NCI-H748 (cell line): ENCODE results near the gene SFXN4.

Source experiments
- DNase-seq: peaks from one replicate; lab custom pipeline; 2025; ENCODE audit not compliant: unreplicated experiment; lab: John Stamatoyannopoulos, UW

The SFXN4 gene

GRCh38 chr10:119165171-119166117, at the start of gene SFXN4:
Gene SFXN4 (minus strand): TSS chr10:119165714. CDS start chr10:119165647, 67 bp downstream.
- peak; percentile 65 for DNase-seq

- DNase-seq, result no peak
Measured at GRCh38 chr10:119211625-119212441, 46.3 kb upstream of the SFXN4 start.

GRCh38 chr10:119211176-119211575, 45.7 kb upstream of the SFXN4 start:
- no peak for DNase-seq

GRCh38 chr10:119210633-119211032, 45.1 kb upstream of the SFXN4 start:
- DNase-seq, result no peak

- no peak for DNase-seq
Measured at GRCh38 chr10:119209736-119210355, 44.3 kb upstream of the SFXN4 start.

GRCh38 chr10:119209035-119209735, 43.7 kb upstream of the SFXN4 start:
- DNase-seq, result peak; percentile 52

DNA sequence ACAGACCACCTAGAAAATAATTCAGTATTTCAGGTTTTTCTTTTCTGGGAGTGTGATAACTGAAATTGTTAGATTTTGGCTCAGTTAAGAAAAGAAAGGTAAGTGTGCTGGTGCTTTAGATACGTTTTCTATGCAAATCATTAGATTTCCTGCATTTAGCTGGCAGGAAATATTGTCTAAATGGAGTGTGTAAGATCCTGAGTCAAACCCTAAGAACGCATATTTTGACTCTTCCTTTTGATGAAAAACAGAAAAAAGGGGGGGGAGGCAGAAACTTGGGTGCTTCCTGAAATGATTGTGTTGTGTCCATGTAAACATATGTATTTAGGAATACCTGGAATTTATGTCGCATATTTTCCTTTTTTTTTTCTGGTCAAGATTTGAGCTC, 43.0 kb upstream of the SFXN4 start:
- no peak for DNase-seq

DNA sequence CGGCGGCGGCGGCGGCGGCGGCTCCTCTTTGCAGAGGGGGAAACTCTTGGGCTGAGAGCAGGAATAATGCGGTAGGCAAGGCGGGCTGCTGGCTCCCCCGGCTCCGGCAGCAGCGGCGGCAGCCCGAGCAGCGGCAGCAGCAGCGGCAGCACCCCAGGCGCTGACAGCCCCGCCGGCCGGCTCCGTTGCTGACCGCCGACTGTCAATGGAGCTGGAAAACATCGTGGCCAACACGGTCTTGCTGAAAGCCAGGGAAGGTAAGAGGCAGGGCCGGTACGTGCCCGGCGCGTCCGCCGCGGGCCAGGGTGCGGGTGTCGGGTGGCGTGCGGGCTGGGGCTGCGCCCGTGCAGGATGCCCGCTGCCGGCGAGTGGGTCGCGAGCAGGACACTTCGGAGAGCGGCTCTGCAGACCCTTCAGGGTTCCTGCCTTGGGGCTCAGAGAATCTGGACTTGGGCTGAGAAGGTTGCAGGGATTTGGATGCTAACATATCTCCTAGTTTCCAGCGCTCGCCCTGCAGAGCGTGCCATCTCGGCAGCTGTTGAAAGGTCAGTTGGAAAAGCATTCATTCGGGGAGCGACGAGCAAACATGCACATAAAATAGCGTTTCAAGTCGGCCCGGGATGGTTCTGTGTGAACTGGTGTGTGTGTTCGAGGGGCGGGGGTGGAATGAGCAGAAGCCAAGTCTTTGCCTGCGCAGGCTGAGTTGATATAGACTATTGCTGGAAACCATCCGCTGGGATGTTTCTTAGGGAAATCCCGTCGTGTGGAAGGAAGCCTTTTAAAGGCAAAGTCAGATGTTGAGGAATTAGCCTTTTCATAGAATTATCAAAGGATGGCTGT, 42.4 kb upstream of the SFXN4 start:
- peak; percentile 78 for DNase-seq

- peak; percentile 93 for DNase-seq
Measured at GRCh38 chr10:119207366-119207666, 41.8 kb upstream of the SFXN4 start, which contains the start of gene GRK5. Gene GRK5 (plus strand): TSS chr10:119207571. CDS start chr10:119207918, 347 bp downstream.

GRCh38 chr10:119206603-119207365, 41.3 kb upstream of the SFXN4 start:
- DNase-seq, result peak; percentile 76

DNA sequence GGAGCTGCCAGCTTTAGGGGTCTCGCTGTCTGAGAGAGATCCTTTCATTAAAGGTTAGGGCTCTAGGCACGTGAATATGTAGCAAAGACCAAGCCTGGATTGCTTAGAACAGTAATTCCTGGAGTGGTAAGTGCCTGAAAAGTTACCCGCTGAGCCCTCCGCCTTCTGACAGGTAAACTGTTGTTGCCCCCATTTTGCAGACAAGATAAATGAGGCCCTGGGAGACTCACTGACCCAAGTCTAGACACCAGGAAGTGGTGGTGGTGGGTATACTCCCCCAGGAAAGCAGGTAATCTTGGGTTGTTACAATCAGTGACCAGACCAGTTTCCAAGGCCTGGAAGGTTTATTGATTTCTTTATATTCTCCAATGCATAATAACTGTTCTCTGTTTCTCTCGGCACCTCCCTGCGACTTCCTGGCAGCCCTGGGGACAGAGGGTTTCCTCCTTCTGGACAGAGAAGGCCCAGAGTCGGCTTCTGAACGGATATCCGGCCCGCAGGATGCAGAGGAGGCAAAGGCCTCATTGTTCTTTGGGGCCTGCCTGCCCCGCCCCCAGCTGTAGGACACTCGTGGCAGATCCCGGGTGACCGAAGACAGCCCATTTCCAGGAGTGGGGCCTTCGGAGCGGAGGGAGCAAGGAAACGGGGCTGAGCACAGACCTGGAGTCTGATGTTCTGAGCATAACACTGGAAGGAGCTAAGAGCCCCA, 40.5 kb upstream of the SFXN4 start:
- no peak for DNase-seq

DNA sequence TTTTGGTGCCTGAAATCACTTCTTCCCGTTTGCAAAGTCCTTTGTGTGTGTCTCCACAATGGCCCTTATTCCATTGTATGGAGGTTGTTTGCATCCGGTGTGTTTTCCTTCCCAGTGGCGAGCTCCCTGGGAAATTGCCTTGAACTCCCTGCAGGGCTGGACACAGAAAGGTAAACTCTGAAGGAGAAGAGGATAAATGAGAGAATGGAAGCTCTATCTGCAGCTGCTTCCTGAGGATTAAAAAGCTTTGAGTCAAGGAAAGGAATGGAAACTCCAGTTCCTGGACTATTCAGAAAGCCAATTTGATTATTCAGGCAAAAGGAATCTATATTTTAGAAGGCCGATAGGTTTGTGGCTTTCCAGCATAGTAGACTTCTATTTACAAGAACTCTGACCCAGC, 37.5 kb upstream of the SFXN4 start:
- DNase-seq, result peak; percentile 32

- DNase-seq, result no peak
Measured at GRCh38 chr10:119201233-119201632, 35.7 kb upstream of the SFXN4 start.

GRCh38 chr10:119199231-119199992, 33.9 kb upstream of the SFXN4 start:
- DNase-seq, result peak; percentile 52

GRCh38 chr10:119198438-119198837, 32.9 kb upstream of the SFXN4 start:
- DNase-seq, result no peak

DNA sequence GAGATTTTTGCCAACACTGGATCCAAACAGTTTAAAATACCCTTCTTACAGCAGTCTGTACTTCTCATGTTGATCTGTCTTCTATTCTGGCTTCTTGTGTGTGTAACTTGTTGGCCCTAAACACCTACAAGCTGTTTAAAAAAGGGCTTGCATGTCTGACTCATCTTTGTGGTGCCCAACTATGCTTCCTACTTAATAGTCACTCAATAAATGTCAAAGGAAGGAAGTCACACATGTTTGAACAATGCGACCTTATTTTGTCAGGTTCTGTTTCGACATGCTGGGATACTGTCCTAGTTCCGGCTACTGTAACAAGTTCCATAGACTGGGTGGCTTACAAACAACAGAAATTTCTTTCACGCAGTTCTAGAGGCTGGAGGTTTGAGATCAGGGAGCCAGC, 32.4 kb upstream of the SFXN4 start:
- DNase-seq, result no peak

DNA sequence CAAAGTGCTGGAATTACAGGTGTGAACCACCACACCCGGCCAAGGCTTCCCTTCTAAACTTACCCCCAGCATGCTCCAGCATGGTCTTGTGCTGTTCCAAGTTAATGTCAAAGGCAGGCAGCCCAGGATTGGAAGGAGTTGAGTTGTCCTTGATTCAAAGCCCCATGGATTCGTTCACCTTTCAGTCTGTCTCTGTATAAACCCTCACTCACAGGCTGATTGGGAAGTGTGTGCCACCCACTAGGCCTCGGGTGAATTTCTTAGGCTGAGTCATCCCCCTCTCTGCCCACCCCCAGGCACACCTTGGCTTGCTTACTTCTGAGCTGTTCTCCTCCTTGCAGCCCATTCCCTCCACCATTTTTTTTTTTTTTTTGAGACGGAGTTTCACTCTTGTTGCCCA, 26.4 kb upstream of the SFXN4 start:
- DNase-seq, result no peak
